ENCODE results near the gene JARID2.

JARID2 gene

GRCh38 chr6:15465212-15465611, 219.3 kb downstream of the JARID2 start:
- Histone ChIP-seq H2BK12ac (ENCODE audit: low read length) (no peak overlapping the region), H2BK120ac (ENCODE audit: low read depth, low read length) (no peak overlapping the region), H3K27me3 (ENCODE audit: control insufficient read depth in 3 of 3, insufficient read depth in 3 of 3, low read depth in 1 of 3, low read length in 3 of 3) (no peaks in the 10 kb centered on the region), H3K4me2 (ENCODE audit: insufficient read depth, low read length, poor library complexity, severe bottlenecking) (no peak overlapping the region), H3K9me3 (replicated peaks in 1 of 2; ENCODE audit: control insufficient read depth in 2 of 2, insufficient read depth in 1 of 2, low read depth in 1 of 2, low read length in 2 of 2) (peaks cover 0 to 6% of the 10 kb centered on the region in 2 donors), H3K23ac (ENCODE audit: low read depth, low read length, poor library complexity) (no peak overlapping the region), H2BK15ac (ENCODE audit: low read length) (no peak overlapping the region), H3K9ac (ENCODE audit: low read depth, low read length, poor library complexity) (no peak overlapping the region), H4K91ac (ENCODE audit: low read depth, low read length, poor library complexity) (no peak overlapping the region), H2AFZ (ENCODE audit: low read length) (no peak overlapping the region), H4K8ac (ENCODE audit: low read depth, low read length) (no peak overlapping the region), H3K36me3 (replicated peaks in 1 of 2; ENCODE audit: control insufficient read depth in 2 of 2, insufficient read depth in 2 of 2, low read length in 2 of 2) (peaks cover 7 to 38% of the 10 kb centered on the region in 2 donors), H3K4me3 (ENCODE audit: low read length in 2 of 2) (no peak overlapping the region), H3K14ac (ENCODE audit: low read length) (no peak overlapping the region), H3K27ac (replicated peaks; ENCODE audit: low read length) (no peak overlapping the region), H3K4me1 (ENCODE audit: control insufficient read depth in 2 of 2, insufficient read depth in 1 of 2, low read depth in 1 of 2, low read length in 2 of 2) (peaks cover 0 to 7% of the 10 kb centered on the region in 2 donors), H3K79me1 (ENCODE audit: low read depth, low read length) (peaks cover 2% of the 10 kb centered on the region), H3K18ac (ENCODE audit: low read length) (no peak overlapping the region), H3K4ac (ENCODE audit: low read length) (no peak overlapping the region), H2AK5ac (ENCODE audit: low read depth, low read length) (no peak overlapping the region), H2BK5ac (ENCODE audit: low read length) (no peak overlapping the region)
- no peak for DNase-seq (ENCODE audit: low spot score)
- WGBS, 2 donors (ENCODE audit: extremely low coverage in 2 of 2, insufficient read length in 2 of 2, insufficient replicate concordance in 1 of 2): no CpG with 5 or more reads among the region's 6 CpGs

DNA sequence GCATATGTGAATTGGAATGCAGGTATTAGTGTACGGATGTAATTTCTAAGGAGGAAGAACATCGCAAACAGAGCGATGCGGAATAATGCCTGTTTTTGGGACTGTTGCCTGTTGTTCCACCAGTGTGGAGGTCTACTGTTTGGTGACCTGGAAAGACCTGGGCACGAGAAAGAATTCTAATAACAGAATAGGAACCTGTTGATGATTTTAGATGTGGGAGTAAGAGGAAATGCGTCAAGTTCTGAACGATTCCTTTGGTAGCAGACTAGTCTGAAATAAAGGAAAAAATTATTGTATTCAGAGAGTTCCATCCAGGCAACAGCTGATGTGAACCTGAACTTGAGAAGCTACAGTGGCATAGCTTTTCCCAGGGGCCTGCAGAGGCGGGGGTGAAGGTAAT, 224.9 kb downstream of the JARID2 start:
- H3K4me3 ChIP-seq (ENCODE audit: low read length in 2 of 2): no peak overlapping the region

GRCh38 chr6:15472621-15473020, 226.8 kb downstream of the JARID2 start:
- no CpG with 5 or more reads among the region's 3 CpGs for WGBS, 2 donors (ENCODE audit: extremely low coverage in 2 of 2, insufficient read length in 2 of 2, insufficient replicate concordance in 1 of 2)

More for the DNA sequence above, 224.9 kb downstream of the JARID2 start:
- H2BK12ac ChIP-seq (ENCODE audit: low read length): no peak overlapping the region
- H4K8ac ChIP-seq (ENCODE audit: low read depth, low read length): no peak overlapping the region
- H3K27ac ChIP-seq (replicated peaks; ENCODE audit: low read length): no peak overlapping the region
- H4K91ac ChIP-seq (ENCODE audit: low read depth, low read length, poor library complexity): no peak overlapping the region
- H2AK5ac ChIP-seq (ENCODE audit: low read depth, low read length): no peak overlapping the region
- no peak overlapping the region for H3K4me2 ChIP-seq (ENCODE audit: insufficient read depth, low read length, poor library complexity, severe bottlenecking)
- H3K79me1 ChIP-seq (ENCODE audit: low read depth, low read length): no peaks in the 10 kb centered on the region
- H3K27me3 ChIP-seq (ENCODE audit: control insufficient read depth in 3 of 3, insufficient read depth in 3 of 3, low read depth in 1 of 3, low read length in 3 of 3): no peaks in the 10 kb centered on the region
- H3K14ac ChIP-seq (ENCODE audit: low read length): no peak overlapping the region
- WGBS, 2 donors (ENCODE audit: extremely low coverage in 2 of 2, insufficient read length in 2 of 2, insufficient replicate concordance in 1 of 2): no CpG with 5 or more reads among the region's 8 CpGs
- no peak overlapping the region for H2BK15ac ChIP-seq (ENCODE audit: low read length)
- H3K9me3 ChIP-seq (replicated peaks in 1 of 2; ENCODE audit: control insufficient read depth in 2 of 2, insufficient read depth in 1 of 2, low read depth in 1 of 2, low read length in 2 of 2): peaks cover 0 to 6% of the 10 kb centered on the region in 2 donors
- H3K23ac ChIP-seq (ENCODE audit: low read depth, low read length, poor library complexity): no peak overlapping the region
- no peak overlapping the region for H2BK5ac ChIP-seq (ENCODE audit: low read length)
- no peak for DNase-seq (ENCODE audit: low spot score)
- H2BK120ac ChIP-seq (ENCODE audit: low read depth, low read length): no peak overlapping the region
- H3K9ac ChIP-seq (ENCODE audit: low read depth, low read length, poor library complexity): no peak overlapping the region
- H3K4ac ChIP-seq (ENCODE audit: low read length): no peak overlapping the region
- H3K4me1 ChIP-seq (ENCODE audit: control insufficient read depth in 2 of 2, insufficient read depth in 1 of 2, low read depth in 1 of 2, low read length in 2 of 2): no peaks in the 10 kb centered on the region
- H2AFZ ChIP-seq (ENCODE audit: low read length): no peak overlapping the region
- peaks cover 16 to 78% of the 10 kb centered on the region in 2 donors for H3K36me3 ChIP-seq (replicated peaks in 1 of 2; ENCODE audit: control insufficient read depth in 2 of 2, insufficient read depth in 2 of 2, low read length in 2 of 2)
- no peak overlapping the region for H3K18ac ChIP-seq (ENCODE audit: low read length)

GRCh38 chr6:15473174-15473573, 227.3 kb downstream of the JARID2 start:
- peaks cover 0 to 6% of the 10 kb centered on the region in 2 donors for H3K9me3 ChIP-seq (replicated peaks in 1 of 2; ENCODE audit: control insufficient read depth in 2 of 2, insufficient read depth in 1 of 2, low read depth in 1 of 2, low read length in 2 of 2)
- no peak overlapping the region for H3K4me2 ChIP-seq (ENCODE audit: insufficient read depth, low read length, poor library complexity, severe bottlenecking)
- H2BK15ac ChIP-seq (ENCODE audit: low read length): no peak overlapping the region
- H2BK12ac ChIP-seq (ENCODE audit: low read length): no peak overlapping the region
- no peaks in the 10 kb centered on the region for H3K27me3 ChIP-seq (ENCODE audit: control insufficient read depth in 3 of 3, insufficient read depth in 3 of 3, low read depth in 1 of 3, low read length in 3 of 3)
- H3K27ac ChIP-seq (replicated peaks; ENCODE audit: low read length): no peak overlapping the region
- H3K4me3 ChIP-seq (ENCODE audit: low read length in 2 of 2): no peak overlapping the region
- no peak overlapping the region for H3K4ac ChIP-seq (ENCODE audit: low read length)
- H3K23ac ChIP-seq (ENCODE audit: low read depth, low read length, poor library complexity): no peak overlapping the region
- H3K14ac ChIP-seq (ENCODE audit: low read length): no peak overlapping the region
- peaks cover 19 to 88% of the 10 kb centered on the region in 2 donors for H3K36me3 ChIP-seq (replicated peaks in 1 of 2; ENCODE audit: control insufficient read depth in 2 of 2, insufficient read depth in 2 of 2, low read length in 2 of 2)
- H4K8ac ChIP-seq (ENCODE audit: low read depth, low read length): no peak overlapping the region
- no peak overlapping the region for H2AK5ac ChIP-seq (ENCODE audit: low read depth, low read length)
- no peak overlapping the region for H3K18ac ChIP-seq (ENCODE audit: low read length)
- WGBS, 2 donors (ENCODE audit: extremely low coverage in 2 of 2, insufficient read length in 2 of 2, insufficient replicate concordance in 1 of 2): no CpG with 5 or more reads among the region's 7 CpGs
- H2AFZ ChIP-seq (ENCODE audit: low read length): no peak overlapping the region
- no peak overlapping the region for H3K9ac ChIP-seq (ENCODE audit: low read depth, low read length, poor library complexity)
- H2BK120ac ChIP-seq (ENCODE audit: low read depth, low read length): no peak overlapping the region
- no peaks in the 10 kb centered on the region for H3K79me1 ChIP-seq (ENCODE audit: low read depth, low read length)
- no peak overlapping the region for H2BK5ac ChIP-seq (ENCODE audit: low read length)
- H4K91ac ChIP-seq (ENCODE audit: low read depth, low read length, poor library complexity): no peak overlapping the region
- DNase-seq (ENCODE audit: low spot score): no peak
- peaks cover 0 to 3% of the 10 kb centered on the region in 2 donors for H3K4me1 ChIP-seq (ENCODE audit: control insufficient read depth in 2 of 2, insufficient read depth in 1 of 2, low read depth in 1 of 2, low read length in 2 of 2)

More at GRCh38 chr6:15472621-15473020, 226.8 kb downstream of the JARID2 start:
- H4K8ac ChIP-seq (ENCODE audit: low read depth, low read length): no peak overlapping the region
- H2BK5ac ChIP-seq (ENCODE audit: low read length): no peak overlapping the region
- H3K4me3 ChIP-seq (ENCODE audit: low read length in 2 of 2): no peak overlapping the region
- no peak for DNase-seq (ENCODE audit: low spot score)
- H3K9me3 ChIP-seq (replicated peaks in 1 of 2; ENCODE audit: control insufficient read depth in 2 of 2, insufficient read depth in 1 of 2, low read depth in 1 of 2, low read length in 2 of 2): peaks cover 0 to 6% of the 10 kb centered on the region in 2 donors
- no peak overlapping the region for H2BK120ac ChIP-seq (ENCODE audit: low read depth, low read length)
- no peak overlapping the region for H2AK5ac ChIP-seq (ENCODE audit: low read depth, low read length)
- H2BK15ac ChIP-seq (ENCODE audit: low read length): no peak overlapping the region
- no peak overlapping the region for H4K91ac ChIP-seq (ENCODE audit: low read depth, low read length, poor library complexity)
- H3K23ac ChIP-seq (ENCODE audit: low read depth, low read length, poor library complexity): no peak overlapping the region
- H3K4me1 ChIP-seq (ENCODE audit: control insufficient read depth in 2 of 2, insufficient read depth in 1 of 2, low read depth in 1 of 2, low read length in 2 of 2): peaks cover 0 to 3% of the 10 kb centered on the region in 2 donors
- no peak overlapping the region for H2AFZ ChIP-seq (ENCODE audit: low read length)
- H3K4me2 ChIP-seq (ENCODE audit: insufficient read depth, low read length, poor library complexity, severe bottlenecking): no peak overlapping the region
- H3K27me3 ChIP-seq (ENCODE audit: control insufficient read depth in 3 of 3, insufficient read depth in 3 of 3, low read depth in 1 of 3, low read length in 3 of 3): no peaks in the 10 kb centered on the region
- peaks cover 19 to 85% of the 10 kb centered on the region in 2 donors for H3K36me3 ChIP-seq (replicated peaks in 1 of 2; ENCODE audit: control insufficient read depth in 2 of 2, insufficient read depth in 2 of 2, low read length in 2 of 2)
- H3K79me1 ChIP-seq (ENCODE audit: low read depth, low read length): no peaks in the 10 kb centered on the region
- H3K18ac ChIP-seq (ENCODE audit: low read length): no peak overlapping the region
- no peak overlapping the region for H3K4ac ChIP-seq (ENCODE audit: low read length)
- H2BK12ac ChIP-seq (ENCODE audit: low read length): no peak overlapping the region
- no peak overlapping the region for H3K9ac ChIP-seq (ENCODE audit: low read depth, low read length, poor library complexity)
- H3K27ac ChIP-seq (replicated peaks; ENCODE audit: low read length): no peak overlapping the region
- no peak overlapping the region for H3K14ac ChIP-seq (ENCODE audit: low read length)

Data from neuronal stem cell (in vitro differentiated cells).